CD14-positive monocyte (primary cell): ENCODE results near the gene YWHAB. TPM values are rescaled to one million over a fixed set of nuclear protein-coding genes. Genes with fewer than 3 reads are reported as not detected.

ENCODE experiments used
- DNase-seq, 3 donors: peaks; one replicate each; pipeline ENCODE4 v3.0.0-alpha.2; 2011 to 2022
- H2AFZ ChIP-seq: 2 replicates; pipeline ENCODE4 v1.6.0; 2012; ENCODE audit warnings: mild to moderate bottlenecking, low read depth, low read length, inconsistent platforms; ENCODE audit not compliant: insufficient read depth, poor library complexity, severe bottlenecking
- H3K27ac ChIP-seq, 2 donors: 1 replicate in 1 of 2; 2 replicates in 1 of 2; pipeline ENCODE4 v1.5.1; 2012 to 2013; ENCODE audit warnings: low read length in 2 of 2, control low read depth in 1 of 2, inconsistent platforms in 1 of 2, low read depth in 1 of 2, mild to moderate bottlenecking in 1 of 2
- H3K27me3 ChIP-seq, 2 donors: one replicate each; pipeline versions ENCODE4 v1.6.0 to v1.6.1; 2011 to 2013; ENCODE audit warnings: low read length in 2 of 2; ENCODE audit not compliant: control insufficient read depth in 2 of 2, insufficient read depth in 2 of 2
- H3K36me3 ChIP-seq, 2 donors: replicated peaks in 1 of 2; 1 replicate in 1 of 2; 2 replicates in 1 of 2; pipeline versions ENCODE4 v1.5.1 to v1.6.1; 2012 to 2013; ENCODE audit warnings: low read length in 2 of 2, control low read depth in 1 of 2, inconsistent platforms in 1 of 2, mild to moderate bottlenecking in 1 of 2; ENCODE audit not compliant: insufficient read depth in 2 of 2, control insufficient read depth in 1 of 2
- H3K4me1 ChIP-seq, 2 donors: 1 replicate in 1 of 2; 2 replicates in 1 of 2; pipeline versions ENCODE4 v1.5.1 to v1.6.1; 2012 to 2013; ENCODE audit warnings: low read length in 2 of 2, control low read depth in 1 of 2, inconsistent platforms in 1 of 2, mild to moderate bottlenecking in 1 of 2, moderate library complexity in 1 of 2; ENCODE audit not compliant: insufficient read depth in 2 of 2, control insufficient read depth in 1 of 2
- H3K4me2 ChIP-seq: replicated peaks from 2 replicates; pipeline ENCODE3; 2012; ENCODE audit warnings: low read length, moderate library complexity, mild to moderate bottlenecking; ENCODE audit not compliant: poor library complexity, severe bottlenecking; ENCODE audit errors: extremely low read depth
- H3K4me3 ChIP-seq, 3 experiments: fragments of 200-600 bp in 1 of 3; sonication (generic) in 1 of 3; replicated peaks in 1 of 3; 1 replicate in 2 of 3; 2 replicates in 1 of 3; pipeline ENCODE4 v1.5.1; 2011 to 2013; ENCODE audit warnings: low read length in 3 of 3, mild to moderate bottlenecking in 3 of 3, control low read depth in 2 of 3, low read depth in 2 of 3, inconsistent platforms in 1 of 3, moderate library complexity in 1 of 3
- H3K79me2 ChIP-seq: 2 replicates; pipeline ENCODE4 v1.6.0; 2012; ENCODE audit warnings: mild to moderate bottlenecking, control low read depth, inconsistent platforms, low read length, moderate library complexity; ENCODE audit not compliant: insufficient read depth
- H3K9ac ChIP-seq: 2 replicates; pipeline ENCODE4 v1.6.0; 2017; ENCODE audit warnings: low read length, mild to moderate bottlenecking; ENCODE audit not compliant: insufficient read depth, poor library complexity, severe bottlenecking
- H3K9me3 ChIP-seq, 2 donors: replicated peaks in 1 of 2; 1 replicate in 1 of 2; 2 replicates in 1 of 2; pipeline versions ENCODE4 v1.5.1 to v1.6.1; 2012 to 2013; ENCODE audit warnings: low read length in 2 of 2, control low read depth in 1 of 2; ENCODE audit not compliant: control insufficient read depth in 1 of 2, insufficient read depth in 1 of 2
- H4K20me1 ChIP-seq: 2 replicates; pipeline ENCODE4 v1.6.0; 2012; ENCODE audit warnings: mild to moderate bottlenecking, low read length, control low read depth, moderate library complexity; ENCODE audit not compliant: insufficient read depth
- H3K27ac Mint-ChIP-seq, 7 donors: one replicate each; pipeline ENCODE4 v1.8.0; 2020; ENCODE audit warnings: mild to moderate bottlenecking in 7 of 7, mixed read lengths in 7 of 7, moderate library complexity in 6 of 7, inconsistent platforms in 2 of 7
- H3K27me3 Mint-ChIP-seq, 3 donors: one replicate each; pipeline ENCODE4 v1.8.0; 2021 to 2022; ENCODE audit warnings: low read depth in 3 of 3, mild to moderate bottlenecking in 3 of 3, mixed read lengths in 3 of 3, moderate library complexity in 3 of 3, inconsistent platforms in 1 of 3
- H3K36me3 Mint-ChIP-seq, 2 donors: one replicate each; pipeline ENCODE4 v1.8.0; 2020; ENCODE audit warnings: mixed read lengths in 2 of 2, inconsistent platforms in 1 of 2, mild to moderate bottlenecking in 1 of 2
- H3K4me1 Mint-ChIP-seq: one replicate; pipeline ENCODE4 v1.8.0; 2020; ENCODE audit warnings: mild to moderate bottlenecking, mixed read lengths
- H3K4me3 Mint-ChIP-seq, 2 donors: one replicate each; pipeline ENCODE4 v1.8.0; 2020; ENCODE audit warnings: mild to moderate bottlenecking in 2 of 2, mixed read lengths in 2 of 2, moderate library complexity in 1 of 2
- H3K9me3 Mint-ChIP-seq, 7 donors: one replicate each; pipeline ENCODE4 v1.8.0; 2020 to 2022; ENCODE audit warnings: mixed read lengths in 7 of 7, mild to moderate bottlenecking in 6 of 7, moderate library complexity in 6 of 7, inconsistent platforms in 2 of 7
- WGBS: methylation state at CpG from one replicate; pipeline ENCODE4 v1.1.5; 2013; ENCODE audit warnings: missing lambda C conversion rate; ENCODE audit not compliant: insufficient coverage; 5-methylcytosine and 5-hydroxymethylcytosine counted together
- intact Hi-C, 2 donors: fragments of 100-400 bp; cut with micrococcal nuclease; formaldehyde crosslinking; loops; one replicate each; pipeline versions ENCODE4 v1.15.0 to v1.15.1; 2023
- polyA plus RNA-seq, 3 donors: library from polyadenylated mRNA; depleted of rRNA in 1 of 3; unstranded in 2 of 3; stranded (reverse) in 1 of 3; fragments of 300-500 nt in 2 of 3; fragments of >200 nt in 1 of 3; fragmentation: Illumina TruSeq in 2 of 3; gene quantifications; 1 replicate in 2 of 3; 2 replicates in 1 of 3; pipeline ENCODE4 v1.2.3, GENCODE V29; 2012 to 2021
- TF ChIP-seq, protein P1 (sequence below): fragments of 200-600 bp; IDR thresholded peaks from one replicate; pipeline ENCODE4 v1.8.0; 2022; ENCODE audit warnings: antibody characterized with exemption, mild to moderate bottlenecking

YWHAB gene
- polyA plus RNA-seq, 3 donors, result 126 to 654 (median 504) TPM

DNA sequence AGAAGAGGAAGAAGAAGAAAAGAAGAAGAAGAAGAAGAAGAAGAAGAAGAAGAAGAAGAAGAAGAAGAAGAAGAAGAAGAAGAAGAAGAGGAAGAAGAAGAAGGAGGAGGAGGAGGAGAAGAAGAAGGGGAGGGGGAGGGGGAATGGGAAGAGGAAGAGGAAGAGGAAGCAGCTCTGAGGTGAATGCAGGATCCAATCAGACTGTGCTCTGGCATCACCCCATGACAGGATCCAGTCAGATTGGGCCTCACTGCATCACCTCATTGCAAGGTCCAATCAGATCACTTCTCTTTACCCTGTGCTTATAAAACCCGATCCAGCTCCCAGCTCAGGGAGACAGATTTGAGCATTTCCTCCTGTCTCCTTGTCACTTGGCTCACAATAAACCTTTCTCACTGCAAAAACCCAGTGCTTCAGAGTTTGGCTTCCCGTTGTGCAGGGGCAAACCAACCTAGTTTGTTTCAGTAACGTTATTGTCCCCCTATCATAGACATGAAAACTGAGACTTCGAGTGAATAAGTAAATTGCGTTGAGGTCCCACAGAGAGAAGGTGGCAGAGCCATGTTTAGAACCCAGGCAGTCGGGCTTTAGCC lies 28.6 kb upstream of the YWHAB start:
- intact Hi-C loops, result no loop called here
- H3K27me3 Mint-ChIP-seq, result peaks cover 1 to 11% (median 3%) of the 10 kb centered on the region in 3 donors
- peaks cover 6 to 10% of the 10 kb centered on the region in 2 donors for H3K9me3 ChIP-seq
- H3K36me3 Mint-ChIP-seq, result no peaks in the 10 kb centered on the region
- H3K9ac ChIP-seq, result no peak overlapping the region
- peaks cover 8 to 15% (median 12%) of the 10 kb centered on the region in 7 donors for H3K9me3 Mint-ChIP-seq
- no peak overlapping the region for H3K4me2 ChIP-seq
- H3K27ac ChIP-seq, result no peak overlapping the region
- DNase-seq, result peak in 2 of 3 donors; percentile 7 to 37
- no peaks in the 10 kb centered on the region for H4K20me1 ChIP-seq
- H3K4me1 ChIP-seq, result peaks cover 0 to 2% of the 10 kb centered on the region in 2 donors
- no peaks in the 10 kb centered on the region for H3K36me3 ChIP-seq
- H3K27ac Mint-ChIP-seq, result peak overlapping the region in 4 of 7 donors; percentile 40 to 62 (median 60)
- H3K4me3 ChIP-seq, result no peak overlapping the region
- H3K4me3 Mint-ChIP-seq, result no peak overlapping the region
- TF ChIP-seq, protein P1, sequence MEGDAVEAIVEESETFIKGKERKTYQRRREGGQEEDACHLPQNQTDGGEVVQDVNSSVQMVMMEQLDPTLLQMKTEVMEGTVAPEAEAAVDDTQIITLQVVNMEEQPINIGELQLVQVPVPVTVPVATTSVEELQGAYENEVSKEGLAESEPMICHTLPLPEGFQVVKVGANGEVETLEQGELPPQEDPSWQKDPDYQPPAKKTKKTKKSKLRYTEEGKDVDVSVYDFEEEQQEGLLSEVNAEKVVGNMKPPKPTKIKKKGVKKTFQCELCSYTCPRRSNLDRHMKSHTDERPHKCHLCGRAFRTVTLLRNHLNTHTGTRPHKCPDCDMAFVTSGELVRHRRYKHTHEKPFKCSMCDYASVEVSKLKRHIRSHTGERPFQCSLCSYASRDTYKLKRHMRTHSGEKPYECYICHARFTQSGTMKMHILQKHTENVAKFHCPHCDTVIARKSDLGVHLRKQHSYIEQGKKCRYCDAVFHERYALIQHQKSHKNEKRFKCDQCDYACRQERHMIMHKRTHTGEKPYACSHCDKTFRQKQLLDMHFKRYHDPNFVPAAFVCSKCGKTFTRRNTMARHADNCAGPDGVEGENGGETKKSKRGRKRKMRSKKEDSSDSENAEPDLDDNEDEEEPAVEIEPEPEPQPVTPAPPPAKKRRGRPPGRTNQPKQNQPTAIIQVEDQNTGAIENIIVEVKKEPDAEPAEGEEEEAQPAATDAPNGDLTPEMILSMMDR, result no peak
- H3K4me1 Mint-ChIP-seq, result no peaks in the 10 kb centered on the region
- H3K79me2 ChIP-seq, result no peaks in the 10 kb centered on the region
- no peaks in the 10 kb centered on the region for H3K27me3 ChIP-seq
- no peak overlapping the region for H2AFZ ChIP-seq
- WGBS, result 96% methylated on average over 5 of the region's 6 CpGs

DNA sequence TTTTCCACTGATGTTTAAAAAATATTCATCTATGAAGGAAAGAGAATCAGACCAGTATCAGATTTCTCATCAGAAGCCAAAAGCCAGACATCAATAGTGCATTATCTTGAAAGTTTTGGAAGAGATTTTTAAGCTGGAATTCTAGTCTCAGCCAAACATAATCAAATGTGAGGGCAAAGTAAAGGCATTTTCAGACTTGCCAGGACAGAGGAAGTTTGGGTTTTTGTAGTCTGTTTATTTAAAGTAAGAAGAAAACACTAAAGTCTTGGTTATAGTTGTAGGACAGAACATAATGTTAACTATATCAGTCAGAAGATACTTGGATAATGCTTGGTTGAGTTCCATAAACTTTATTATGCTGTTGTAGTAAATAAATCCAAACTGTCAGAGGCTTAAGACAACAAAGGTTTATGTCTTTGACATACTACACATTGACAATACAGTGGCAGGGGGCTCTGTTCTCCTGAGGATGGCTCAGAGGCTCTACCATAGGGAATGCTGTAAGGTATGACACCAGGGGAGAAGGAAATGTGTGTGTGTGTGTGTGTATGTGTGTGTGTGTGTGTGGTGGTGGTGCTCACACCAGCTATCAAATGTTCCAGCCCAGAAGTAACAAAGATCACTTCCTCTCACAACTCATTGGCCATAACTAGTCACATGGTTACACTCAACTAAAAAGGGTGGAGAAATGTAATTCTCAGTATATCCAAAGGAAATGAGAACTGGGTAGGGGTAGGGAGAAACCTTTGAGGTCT lies 26.7 kb upstream of the YWHAB start:
- peaks cover 6 to 10% of the 10 kb centered on the region in 2 donors for H3K9me3 ChIP-seq
- no peaks in the 10 kb centered on the region for H4K20me1 ChIP-seq
- no peak overlapping the region for H3K27ac ChIP-seq
- peaks cover 0 to 2% of the 10 kb centered on the region in 2 donors for H3K4me1 ChIP-seq
- DNase-seq, result no peak
- H3K4me3 ChIP-seq, result no peak overlapping the region
- no peaks in the 10 kb centered on the region for H3K36me3 ChIP-seq
- Mint-ChIP-seq H3K4me1 (no peaks in the 10 kb centered on the region), H3K36me3 (no peaks in the 10 kb centered on the region), H3K9me3 (peaks cover 8 to 15% (median 12%) of the 10 kb centered on the region in 7 donors), H3K27ac (no peak overlapping the region), H3K4me3 (no peak overlapping the region), H3K27me3 (peaks cover 1 to 12% (median 3%) of the 10 kb centered on the region in 3 donors)
- no peak overlapping the region for H2AFZ ChIP-seq
- H3K9ac ChIP-seq, result no peak overlapping the region
- TF ChIP-seq, protein P1, result no peak
- intact Hi-C loops, result no loop called here
- H3K4me2 ChIP-seq, result no peak overlapping the region
- H3K79me2 ChIP-seq, result no peaks in the 10 kb centered on the region
- H3K27me3 ChIP-seq, result no peaks in the 10 kb centered on the region
